Bone marrow (tissue), 2 donors: ENCODE results near the gene ALB.

Source experiments
- DNase-seq, 2 donors: peaks; one replicate each; lab custom pipeline; 2025; lab: John Stamatoyannopoulos, UW

The ALB gene

DNA sequence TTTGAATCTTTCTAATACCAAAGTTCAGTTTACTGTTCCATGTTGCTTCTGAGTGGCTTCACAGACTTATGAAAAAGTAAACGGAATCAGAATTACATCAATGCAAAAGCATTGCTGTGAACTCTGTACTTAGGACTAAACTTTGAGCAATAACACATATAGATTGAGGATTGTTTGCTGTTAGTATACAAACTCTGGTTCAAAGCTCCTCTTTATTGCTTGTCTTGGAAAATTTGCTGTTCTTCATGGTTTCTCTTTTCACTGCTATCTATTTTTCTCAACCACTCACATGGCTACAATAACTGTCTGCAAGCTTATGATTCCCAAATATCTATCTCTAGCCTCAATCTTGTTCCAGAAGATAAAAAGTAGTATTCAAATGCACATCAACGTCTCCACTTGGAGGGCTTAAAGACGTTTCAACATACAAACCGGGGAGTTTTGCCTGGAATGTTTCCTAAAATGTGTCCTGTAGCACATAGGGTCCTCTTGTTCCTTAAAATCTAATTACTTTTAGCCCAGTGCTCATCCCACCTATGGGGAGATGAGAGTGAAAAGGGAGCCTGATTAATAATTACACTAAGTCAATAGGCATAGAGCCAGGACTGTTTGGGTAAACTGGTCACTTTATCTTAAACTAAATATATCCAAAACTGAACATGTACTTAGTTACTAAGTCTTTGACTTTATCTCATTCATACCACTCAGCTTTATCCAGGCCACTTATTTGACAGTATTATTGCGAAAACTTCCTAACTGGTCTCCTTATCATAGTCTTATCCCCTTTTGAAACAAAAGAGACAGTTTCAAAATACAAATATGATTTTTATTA lies 28.3 kb downstream of the ALB start:
- no peak for DNase-seq

DNA sequence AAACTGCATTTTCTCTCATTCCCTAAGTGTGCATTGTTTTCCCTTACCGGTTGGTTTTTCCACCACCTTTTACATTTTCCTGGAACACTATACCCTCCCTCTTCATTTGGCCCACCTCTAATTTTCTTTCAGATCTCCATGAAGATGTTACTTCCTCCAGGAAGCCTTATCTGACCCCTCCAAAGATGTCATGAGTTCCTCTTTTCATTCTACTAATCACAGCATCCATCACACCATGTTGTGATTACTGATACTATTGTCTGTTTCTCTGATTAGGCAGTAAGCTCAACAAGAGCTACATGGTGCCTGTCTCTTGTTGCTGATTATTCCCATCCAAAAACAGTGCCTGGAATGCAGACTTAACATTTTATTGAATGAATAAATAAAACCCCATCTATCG lies 29.1 kb downstream of the ALB start:
- no peak for DNase-seq

DNA sequence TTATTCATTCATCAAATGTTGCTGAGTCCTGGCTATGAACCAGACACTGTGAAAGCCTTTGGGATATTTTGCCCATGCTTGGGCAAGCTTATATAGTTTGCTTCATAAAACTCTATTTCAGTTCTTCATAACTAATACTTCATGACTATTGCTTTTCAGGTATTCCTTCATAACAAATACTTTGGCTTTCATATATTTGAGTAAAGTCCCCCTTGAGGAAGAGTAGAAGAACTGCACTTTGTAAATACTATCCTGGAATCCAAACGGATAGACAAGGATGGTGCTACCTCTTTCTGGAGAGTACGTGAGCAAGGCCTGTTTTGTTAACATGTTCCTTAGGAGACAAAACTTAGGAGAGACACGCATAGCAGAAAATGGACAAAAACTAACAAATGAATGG lies 30.2 kb downstream of the ALB start:
- DNase-seq: peak in 1 of 2 donors; percentile 10

DNA sequence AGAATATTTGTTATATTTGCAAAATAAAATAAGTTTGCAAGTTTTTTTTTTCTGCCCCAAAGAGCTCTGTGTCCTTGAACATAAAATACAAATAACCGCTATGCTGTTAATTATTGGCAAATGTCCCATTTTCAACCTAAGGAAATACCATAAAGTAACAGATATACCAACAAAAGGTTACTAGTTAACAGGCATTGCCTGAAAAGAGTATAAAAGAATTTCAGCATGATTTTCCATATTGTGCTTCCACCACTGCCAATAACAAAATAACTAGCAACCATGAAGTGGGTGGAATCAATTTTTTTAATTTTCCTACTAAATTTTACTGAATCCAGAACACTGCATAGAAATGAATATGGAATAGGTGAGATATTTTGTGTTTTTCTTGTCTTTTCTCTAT lies 31.9 kb downstream of the ALB start, which contains the start of gene AFP:
Gene AFP, plus strand, starts transcription at position 238 of the 400 bp plus-strand sequence. Its CDS starts 42 bp downstream, at position 280.
- DNase-seq: no peak

DNA sequence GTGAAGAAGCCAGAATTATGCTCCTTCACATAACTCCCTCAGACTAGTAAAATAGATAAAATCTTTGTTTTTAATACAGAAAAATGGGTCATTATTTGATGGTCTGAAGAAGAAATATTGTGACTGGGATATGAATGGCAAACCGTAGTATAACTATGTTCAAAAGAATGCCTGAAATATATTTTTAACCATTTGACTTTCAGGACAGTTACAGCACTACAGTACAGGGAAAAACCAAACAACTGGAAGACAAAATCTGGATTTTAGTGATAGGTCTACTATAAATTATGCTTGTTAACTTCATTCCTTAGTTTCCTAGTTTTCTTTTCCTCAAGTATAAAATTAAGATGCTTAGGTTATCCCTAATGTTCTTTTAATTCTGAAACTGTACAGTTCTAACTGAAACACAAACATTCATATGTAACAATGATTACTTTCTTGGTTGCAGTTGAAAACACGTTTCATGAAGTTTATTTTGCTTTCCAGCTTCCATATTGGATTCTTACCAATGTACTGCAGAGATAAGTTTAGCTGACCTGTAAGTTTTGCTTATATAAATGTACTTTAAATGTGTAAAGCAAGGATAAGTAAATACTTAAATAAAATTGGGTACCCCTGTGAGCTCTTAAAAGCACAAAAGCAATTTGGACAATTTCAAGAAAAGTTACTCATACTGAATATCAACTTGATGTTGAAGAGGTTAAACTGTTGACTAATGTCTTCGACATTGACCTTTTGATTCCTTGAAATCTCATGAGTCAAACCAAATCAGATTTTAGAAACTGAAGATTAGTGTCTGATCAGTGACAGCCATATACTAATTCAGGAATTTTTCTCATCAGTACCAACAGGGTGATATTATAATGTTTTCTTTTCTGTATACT lies 32.8 kb downstream of the ALB start:
- DNase-seq: no peak

DNA sequence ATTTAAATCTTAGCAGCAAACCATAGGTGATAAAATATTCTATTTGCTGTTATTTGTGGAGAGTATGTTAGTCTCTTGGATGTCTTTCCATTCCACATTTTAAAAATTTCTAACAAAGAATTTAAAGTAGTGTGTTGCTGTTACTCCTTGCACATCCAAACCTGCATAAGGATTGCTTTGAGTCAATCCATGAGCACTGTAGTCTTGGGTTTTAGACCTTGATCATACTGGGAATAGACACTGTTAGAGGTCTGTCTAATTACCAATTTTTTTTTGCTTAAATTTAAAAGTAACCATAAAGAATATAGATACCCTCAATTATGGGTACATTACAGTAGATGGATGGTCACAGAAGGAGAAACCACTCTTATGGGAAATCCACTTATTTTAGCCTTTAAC lies 33.5 kb downstream of the ALB start:
- no peak for DNase-seq

DNA sequence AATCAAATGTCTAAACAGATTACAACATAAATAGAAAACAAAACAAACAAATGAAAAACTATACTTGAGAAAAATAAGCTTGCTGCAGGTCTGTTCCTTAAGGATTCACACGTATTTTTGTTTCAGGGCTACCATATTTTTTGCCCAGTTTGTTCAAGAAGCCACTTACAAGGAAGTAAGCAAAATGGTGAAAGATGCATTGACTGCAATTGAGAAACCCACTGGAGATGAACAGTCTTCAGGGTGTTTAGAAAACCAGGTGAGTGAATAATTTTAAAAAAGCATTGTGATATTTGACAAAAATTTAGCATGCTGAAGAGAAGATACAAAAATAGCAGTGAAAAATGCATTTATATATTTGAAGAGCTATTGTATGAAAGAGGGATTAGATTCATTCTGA lies 34.0 kb downstream of the ALB start:
- no peak for DNase-seq

DNA sequence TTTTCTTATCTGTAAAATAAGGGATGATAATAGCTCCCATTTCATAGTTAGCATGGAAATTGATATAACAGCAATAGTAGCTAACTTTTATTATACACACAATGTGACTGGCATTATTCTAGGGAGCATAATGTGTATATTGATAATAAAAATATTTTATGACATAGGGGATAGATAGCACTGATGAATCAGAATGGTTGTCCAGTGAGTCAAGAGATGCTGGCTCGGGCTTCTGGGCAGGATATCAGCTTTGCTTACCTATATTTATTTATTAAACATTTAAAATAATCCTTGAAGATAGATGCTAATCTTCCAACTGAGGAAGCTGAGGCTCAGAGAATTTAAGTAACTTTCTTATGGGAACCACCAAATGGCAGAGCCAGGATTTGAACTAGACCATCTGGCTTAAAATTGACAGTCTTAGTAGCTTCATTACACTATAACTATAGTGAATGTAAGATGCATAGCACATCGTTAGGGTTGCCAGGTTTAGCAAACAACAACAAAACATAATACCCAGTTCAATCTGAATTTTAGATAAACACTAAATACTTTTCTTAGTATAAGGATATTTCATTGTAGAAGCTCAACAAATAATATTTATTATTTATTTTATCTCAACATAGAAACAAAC lies 34.6 kb downstream of the ALB start:
- DNase-seq: no peak

DNA sequence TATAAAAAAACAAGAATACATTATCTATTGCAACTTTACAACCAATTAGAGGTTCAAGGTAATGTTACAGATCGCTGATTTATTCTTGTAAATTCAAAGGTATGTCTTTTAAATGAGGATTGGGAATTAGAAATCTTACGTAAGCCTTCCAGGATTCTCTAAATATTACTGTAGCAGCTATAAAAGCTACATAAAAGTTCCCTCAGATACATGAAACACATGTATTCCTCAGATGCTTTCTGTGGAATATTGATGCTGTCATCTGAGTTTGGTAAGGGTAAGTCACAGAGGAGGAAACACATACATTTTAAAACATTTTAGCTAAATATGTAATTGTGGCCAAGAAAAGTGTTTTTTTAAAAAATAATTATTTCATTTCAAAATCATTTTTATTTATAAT lies 35.4 kb downstream of the ALB start:
- DNase-seq: no peak

DNA sequence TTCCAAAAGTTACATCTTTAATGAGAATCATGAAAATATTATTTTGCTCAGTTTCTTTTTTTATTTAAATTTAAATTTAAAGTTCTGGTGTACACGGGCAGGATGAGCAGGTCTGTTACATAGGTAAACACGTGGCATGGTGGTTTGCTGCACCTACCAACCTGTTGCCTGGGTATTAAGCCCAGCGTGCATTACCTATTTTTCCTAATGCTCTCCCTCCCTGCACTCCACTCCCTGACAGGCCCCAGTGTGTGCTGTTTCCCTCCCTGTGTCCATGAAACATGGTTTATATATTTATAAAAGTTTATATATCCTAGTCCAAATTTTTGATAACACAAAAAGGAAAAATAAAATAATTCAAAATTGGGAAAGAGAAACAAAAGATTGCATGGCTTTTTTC lies 35.9 kb downstream of the ALB start:
- no peak for DNase-seq

DNA sequence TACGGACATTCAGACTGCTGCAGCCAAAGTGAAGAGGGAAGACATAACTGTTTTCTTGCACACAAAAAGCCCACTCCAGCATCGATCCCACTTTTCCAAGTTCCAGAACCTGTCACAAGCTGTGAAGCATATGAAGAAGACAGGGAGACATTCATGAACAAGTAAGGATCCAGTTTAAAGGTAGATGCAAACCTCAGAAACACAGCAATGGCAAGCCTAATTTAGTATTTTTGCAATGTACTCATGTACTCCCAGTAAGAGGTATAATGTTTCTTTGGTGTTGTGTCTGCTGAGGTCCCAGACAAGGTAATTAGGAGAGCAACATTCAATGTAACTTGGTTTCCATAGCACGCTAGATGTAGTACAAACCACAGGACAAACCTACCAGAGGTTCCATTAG lies 36.6 kb downstream of the ALB start:
- DNase-seq: no peak

DNA sequence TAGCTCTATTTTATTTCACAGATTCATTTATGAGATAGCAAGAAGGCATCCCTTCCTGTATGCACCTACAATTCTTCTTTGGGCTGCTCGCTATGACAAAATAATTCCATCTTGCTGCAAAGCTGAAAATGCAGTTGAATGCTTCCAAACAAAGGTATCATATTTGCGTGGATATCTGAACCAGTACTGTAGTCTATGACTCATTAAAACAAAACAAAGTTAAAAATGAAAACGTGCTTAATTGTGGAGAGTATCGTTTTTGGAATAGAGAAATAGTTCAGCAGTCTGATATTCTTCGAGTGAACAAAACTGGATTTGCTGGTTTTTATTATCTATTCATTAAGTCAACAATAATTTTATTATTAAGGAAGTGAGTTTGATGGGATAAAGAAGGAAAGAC lies 38.2 kb downstream of the ALB start:
- no peak for DNase-seq

DNA sequence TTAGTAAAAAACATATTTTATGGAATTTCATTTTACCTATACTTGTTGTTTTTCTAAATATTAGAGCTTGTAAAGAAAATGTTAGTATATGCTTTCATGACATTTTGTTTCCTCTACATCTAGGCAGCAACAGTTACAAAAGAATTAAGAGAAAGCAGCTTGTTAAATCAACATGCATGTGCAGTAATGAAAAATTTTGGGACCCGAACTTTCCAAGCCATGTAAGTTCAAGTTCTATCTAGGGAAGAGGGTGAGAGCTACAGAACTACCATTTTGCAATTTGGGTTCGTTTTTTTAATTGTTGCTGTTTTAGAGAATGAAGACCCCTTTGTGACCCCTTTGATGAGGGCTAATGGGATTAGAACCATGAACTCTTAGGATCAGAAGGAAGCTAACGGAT lies 39.1 kb downstream of the ALB start:
- no peak for DNase-seq

DNA sequence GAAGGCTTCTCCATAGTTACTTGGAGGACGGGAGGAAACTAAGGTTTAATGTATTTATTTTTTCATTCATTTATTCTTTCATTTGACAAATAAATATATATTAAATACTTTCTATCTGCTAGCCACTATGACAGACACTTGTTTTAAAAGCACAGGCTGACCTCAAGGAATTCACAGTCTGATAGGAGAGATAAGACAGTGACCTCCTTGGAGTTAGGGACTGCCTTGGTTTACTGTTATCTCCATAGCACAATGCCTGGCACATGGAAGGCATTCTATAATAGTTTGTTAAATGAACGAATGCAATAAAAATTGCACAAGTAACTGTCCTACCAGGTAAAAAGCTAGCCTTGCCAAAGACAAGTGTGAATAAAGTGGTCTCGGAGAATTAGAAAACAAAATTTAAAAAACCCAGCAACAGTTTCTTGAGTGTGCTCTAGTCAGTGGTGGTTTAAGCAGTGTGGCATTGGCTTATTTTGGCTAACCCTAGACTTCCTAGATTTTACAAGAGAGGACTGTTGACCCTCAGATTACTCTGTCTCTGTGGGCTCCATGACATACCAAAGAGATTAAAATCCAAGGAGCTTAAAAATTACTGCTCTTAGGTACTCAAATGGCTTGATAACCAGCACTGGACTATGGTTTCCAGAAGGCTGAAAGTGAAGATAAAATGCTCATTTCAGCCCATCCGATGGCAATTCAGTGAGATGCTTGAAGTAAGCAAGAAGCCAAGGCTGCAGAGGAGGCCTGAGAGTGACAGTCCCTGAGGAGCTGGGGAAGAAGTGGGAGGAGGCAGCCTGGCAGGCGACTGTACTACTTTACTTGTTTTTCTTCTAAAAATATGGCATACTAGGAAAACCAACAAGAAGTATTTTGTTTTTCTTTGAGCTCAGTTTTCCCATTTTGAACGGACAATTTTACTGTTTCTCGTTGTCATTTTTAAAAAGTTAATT lies 41.6 kb downstream of the ALB start:
- DNase-seq: no peak

DNA sequence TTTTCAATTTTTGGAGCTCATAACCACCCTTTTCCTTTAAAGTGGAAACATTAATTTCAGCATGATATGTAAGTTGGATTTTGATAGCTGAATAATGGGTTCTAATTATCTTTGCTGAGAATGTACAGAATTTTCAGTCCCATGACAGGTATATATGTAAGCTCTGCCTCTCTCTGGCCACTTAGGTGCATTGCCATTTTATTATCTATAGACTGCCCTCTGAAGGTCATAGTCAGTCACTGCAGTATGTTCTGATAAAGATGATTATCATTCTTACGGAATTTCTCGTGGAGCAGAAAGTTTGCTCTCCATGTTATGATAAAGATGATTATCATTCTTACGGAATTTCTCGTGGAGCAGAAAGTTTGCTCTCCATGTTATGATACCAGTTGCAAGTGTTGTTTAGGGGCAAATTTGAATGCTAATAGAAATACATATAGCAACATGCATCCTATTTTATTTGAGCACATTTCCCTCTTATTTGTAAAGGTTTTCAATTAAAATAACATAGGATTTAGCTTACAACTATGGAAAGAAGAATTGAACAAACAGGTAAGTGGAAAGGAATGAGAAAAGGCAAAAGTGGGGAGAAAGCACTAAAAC lies 42.4 kb downstream of the ALB start:
- peak in 1 of 2 donors; percentile 36 for DNase-seq

DNA sequence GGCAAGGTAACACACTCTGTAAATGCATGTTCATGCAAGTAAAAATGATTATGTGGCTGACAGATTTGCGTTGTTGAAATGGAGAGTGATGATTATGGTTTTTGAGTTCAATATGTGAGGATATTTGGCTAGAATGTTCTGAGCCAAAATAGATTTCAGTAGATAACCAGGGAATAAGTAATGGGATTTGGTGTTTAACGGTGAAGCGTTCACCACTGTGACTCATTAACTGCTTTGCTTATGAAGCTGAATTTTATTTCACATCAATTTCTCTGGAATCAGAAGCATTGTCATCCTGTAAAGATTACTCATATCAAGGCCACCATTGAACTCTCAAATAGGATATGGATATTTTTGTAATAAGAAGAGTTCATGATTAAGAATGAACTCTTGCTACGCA lies 43.6 kb downstream of the ALB start:
- DNase-seq: no peak

DNA sequence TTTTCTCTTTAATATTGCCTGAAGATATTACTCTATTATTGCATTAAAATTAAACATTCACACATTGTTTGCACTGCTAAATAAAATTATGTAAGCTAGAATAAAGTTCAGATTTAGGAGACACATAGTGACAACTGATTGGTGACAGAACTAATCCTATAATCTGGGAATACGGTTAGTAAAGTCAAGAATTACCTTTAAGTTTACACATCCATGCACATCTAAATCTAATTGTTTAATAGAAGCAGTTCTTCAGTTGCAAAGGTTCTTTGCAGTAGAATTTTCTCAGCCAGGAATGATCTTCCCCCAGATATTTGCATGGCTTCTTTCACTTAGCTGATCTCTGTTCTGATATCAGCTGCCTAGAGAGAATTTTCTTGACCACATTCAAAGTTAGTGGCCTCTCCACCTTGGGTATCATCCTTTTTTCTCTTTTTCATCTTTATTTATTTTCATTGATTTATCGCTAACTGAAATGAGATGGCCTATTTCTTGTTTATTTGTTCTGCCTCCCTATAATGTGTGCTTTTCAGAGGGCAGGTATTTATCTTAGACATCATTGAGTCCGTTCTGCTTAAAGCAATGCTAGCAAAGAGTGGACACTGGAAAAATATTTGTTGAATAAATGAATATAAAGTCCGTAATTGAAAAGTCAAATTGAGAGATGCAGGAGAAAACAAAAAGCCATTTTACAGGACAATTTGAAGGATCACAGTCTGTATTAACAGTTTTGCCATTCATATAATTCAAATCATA lies 44.5 kb downstream of the ALB start:
- DNase-seq: no peak

DNA sequence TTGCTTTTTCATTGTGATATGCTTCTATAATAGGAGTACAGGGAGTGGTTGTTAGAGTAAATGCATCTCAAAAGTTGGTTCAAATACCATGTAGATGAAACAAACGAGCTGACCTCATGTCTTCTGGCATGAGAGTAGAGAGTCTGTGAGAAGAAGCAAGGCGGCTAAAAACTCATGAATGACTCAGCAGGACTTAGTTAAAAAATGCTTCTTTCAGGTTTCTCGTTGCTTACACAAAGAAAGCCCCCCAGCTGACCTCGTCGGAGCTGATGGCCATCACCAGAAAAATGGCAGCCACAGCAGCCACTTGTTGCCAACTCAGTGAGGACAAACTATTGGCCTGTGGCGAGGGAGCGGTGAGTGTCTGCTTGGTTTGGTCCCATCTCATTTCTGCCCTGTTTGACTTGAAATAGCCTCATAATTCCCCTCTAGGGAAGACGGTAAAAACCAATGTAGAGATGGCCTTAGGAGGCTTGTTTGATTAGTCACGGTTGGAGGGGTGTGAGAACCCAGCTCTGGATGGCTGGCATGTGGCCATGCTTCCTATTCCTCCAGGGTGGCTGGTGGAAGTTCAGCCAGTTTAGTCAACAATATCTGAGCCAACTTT lies 46.4 kb downstream of the ALB start:
- no peak for DNase-seq

DNA sequence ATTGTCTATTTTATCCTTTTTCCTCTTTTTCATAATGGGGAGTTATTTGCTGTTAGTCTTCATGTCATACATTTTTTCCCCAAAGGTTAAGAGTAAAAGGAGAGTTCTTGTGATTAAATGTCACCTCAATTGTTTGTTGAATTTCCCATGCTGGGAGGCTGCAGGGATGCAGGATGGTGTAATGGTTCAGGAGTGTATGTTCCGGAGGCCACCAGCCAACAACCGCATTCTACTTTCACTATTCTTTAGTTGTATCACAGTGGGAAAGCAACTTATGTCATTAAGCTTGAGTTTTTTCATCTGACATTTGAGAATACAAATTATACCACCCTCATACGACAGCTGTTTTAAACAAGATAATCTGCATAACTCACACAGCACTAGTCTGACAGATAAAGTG lies 47.3 kb downstream of the ALB start:
- no peak for DNase-seq
